ENCODE results near the gene DDAH2.

GRCh38 chr6:31734247-31734820 lies 5.2 kb upstream of the DDAH2 start:
- no peak for TF ChIP-seq POLR2AphosphoS5 (IDR thresholded peaks at IDR 0.05)
- TF ChIP-seq, protein P1, sequence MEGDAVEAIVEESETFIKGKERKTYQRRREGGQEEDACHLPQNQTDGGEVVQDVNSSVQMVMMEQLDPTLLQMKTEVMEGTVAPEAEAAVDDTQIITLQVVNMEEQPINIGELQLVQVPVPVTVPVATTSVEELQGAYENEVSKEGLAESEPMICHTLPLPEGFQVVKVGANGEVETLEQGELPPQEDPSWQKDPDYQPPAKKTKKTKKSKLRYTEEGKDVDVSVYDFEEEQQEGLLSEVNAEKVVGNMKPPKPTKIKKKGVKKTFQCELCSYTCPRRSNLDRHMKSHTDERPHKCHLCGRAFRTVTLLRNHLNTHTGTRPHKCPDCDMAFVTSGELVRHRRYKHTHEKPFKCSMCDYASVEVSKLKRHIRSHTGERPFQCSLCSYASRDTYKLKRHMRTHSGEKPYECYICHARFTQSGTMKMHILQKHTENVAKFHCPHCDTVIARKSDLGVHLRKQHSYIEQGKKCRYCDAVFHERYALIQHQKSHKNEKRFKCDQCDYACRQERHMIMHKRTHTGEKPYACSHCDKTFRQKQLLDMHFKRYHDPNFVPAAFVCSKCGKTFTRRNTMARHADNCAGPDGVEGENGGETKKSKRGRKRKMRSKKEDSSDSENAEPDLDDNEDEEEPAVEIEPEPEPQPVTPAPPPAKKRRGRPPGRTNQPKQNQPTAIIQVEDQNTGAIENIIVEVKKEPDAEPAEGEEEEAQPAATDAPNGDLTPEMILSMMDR (IDR thresholded peaks at IDR 0.05) = no peak
- TF ChIP-seq POLR2A (IDR thresholded peaks at IDR 0.05; ENCODE audit: low read depth) = no peak
- no peak for TF ChIP-seq EP300 (IDR thresholded peaks at IDR 0.05)
